OCI-LY7 (cell line): Measurements from ENCODE around the gene MIDN.

Source experiments
- EZH2phosphoT487 ChIP-seq: fragments of 200-600 bp; sonication (generic); IDR thresholded peaks from 2 replicates; pipeline ENCODE4 v1.6.1; 2018; ENCODE audit warnings: low read depth, borderline replicate concordance, mild to moderate bottlenecking, mixed run types, antibody characterized with exemption, low read length, moderate library complexity, mixed read lengths
- TF ChIP-seq, protein P1 (sequence below): fragments of 200-600 bp; sonication (generic); conservative IDR thresholded peaks from 2 replicates; pipeline ENCODE4 v1.5.1; 2014; ENCODE audit warnings: mild to moderate bottlenecking, antibody characterized with exemption, low read length, moderate library complexity, mixed read lengths

- TF ChIP-seq, protein P1, sequence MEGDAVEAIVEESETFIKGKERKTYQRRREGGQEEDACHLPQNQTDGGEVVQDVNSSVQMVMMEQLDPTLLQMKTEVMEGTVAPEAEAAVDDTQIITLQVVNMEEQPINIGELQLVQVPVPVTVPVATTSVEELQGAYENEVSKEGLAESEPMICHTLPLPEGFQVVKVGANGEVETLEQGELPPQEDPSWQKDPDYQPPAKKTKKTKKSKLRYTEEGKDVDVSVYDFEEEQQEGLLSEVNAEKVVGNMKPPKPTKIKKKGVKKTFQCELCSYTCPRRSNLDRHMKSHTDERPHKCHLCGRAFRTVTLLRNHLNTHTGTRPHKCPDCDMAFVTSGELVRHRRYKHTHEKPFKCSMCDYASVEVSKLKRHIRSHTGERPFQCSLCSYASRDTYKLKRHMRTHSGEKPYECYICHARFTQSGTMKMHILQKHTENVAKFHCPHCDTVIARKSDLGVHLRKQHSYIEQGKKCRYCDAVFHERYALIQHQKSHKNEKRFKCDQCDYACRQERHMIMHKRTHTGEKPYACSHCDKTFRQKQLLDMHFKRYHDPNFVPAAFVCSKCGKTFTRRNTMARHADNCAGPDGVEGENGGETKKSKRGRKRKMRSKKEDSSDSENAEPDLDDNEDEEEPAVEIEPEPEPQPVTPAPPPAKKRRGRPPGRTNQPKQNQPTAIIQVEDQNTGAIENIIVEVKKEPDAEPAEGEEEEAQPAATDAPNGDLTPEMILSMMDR, result no peak
- no peak for TF ChIP-seq EZH2phosphoT487
Observed at GRCh38 chr19:1233115-1233667, 15.2 kb upstream of the MIDN start.
